Measurements from ENCODE around the gene NUMA1. TPM values are rescaled to one million over a fixed set of nuclear protein-coding genes. Genes with fewer than 3 reads are reported as not detected.

Gene NUMA1
- total RNA-seq, result 141 and 150 TPM in 2 replicates

- Mint-ChIP-seq H3K27me3 (ENCODE audit: insufficient read depth) (no peaks in the 10 kb centered on the region), H3K4me1 (ENCODE audit: low read depth) (peaks cover 48% of the 10 kb centered on the region), H3K4me3 (peak within 1 kb of the TSS; percentile 95), H3K9me3 (no peaks in the 10 kb centered on the region), H3K27ac (peak within 1 kb of the TSS; percentile 93), H3K36me3 (ENCODE audit: low read depth) (peaks cover 23% of the 10 kb centered on the region)
- intact Hi-C loops (cut with micrococcal nuclease), result loop anchor here (1.0 to 5.0 kb wide), 12 partner anchors 8 to 588 kb away; partner anchors contain the start of genes ANAPC15, CLPB, LAMTOR1 and XNDC1N
- DNase-seq (ENCODE audit: low spot score), result peak; percentile 99
Measured at GRCh38 chr11:72080326-72081183, at the start of gene NUMA1, which contains the start of gene LRRC51. Gene NUMA1 (minus strand): TSS chr11:72080542. CDS start chr11:72035943, 44,599 bp downstream. Gene LRRC51 (plus strand): TSS chr11:72080850. CDS start chr11:72089084, 8,234 bp downstream.

GRCh38 chr11:72129381-72129780 is 49.0 kb upstream of the NUMA1 start:
- H3K4me3 Mint-ChIP-seq, result no peak overlapping the region
- peaks cover 15% of the 10 kb centered on the region for H3K9me3 Mint-ChIP-seq
- DNase-seq (ENCODE audit: low spot score), result no peak
- intact Hi-C loops (cut with micrococcal nuclease), result no loop called here
- H3K27me3 Mint-ChIP-seq (ENCODE audit: insufficient read depth), result peaks cover 21% of the 10 kb centered on the region
- peaks cover 3% of the 10 kb centered on the region for H3K36me3 Mint-ChIP-seq (ENCODE audit: low read depth)
- H3K4me1 Mint-ChIP-seq (ENCODE audit: low read depth), result no peaks in the 10 kb centered on the region
- no peak overlapping the region for H3K27ac Mint-ChIP-seq

DNA sequence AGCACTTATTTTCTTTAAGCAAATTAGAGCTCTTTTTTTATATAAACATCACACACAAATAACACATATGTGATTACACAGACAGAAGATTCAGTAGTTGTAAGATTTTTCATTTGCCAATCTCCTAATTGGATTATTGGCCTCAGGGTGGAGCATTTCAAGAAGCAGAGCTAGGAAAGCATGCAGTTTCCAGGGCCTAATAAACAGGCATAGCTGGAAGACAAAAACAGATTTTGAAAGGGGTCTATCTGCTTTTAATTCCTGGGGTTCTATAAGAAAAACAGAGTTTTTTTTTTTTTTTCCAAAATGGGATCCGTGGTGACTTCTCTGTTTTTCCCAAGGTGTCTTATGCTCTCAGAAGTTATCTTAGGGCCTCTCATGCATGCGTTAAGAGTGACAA is 47.6 kb upstream of the NUMA1 start:
- Mint-ChIP-seq H3K36me3 (ENCODE audit: low read depth) (peaks cover 5% of the 10 kb centered on the region), H3K4me3 (no peak overlapping the region), H3K4me1 (ENCODE audit: low read depth) (no peaks in the 10 kb centered on the region), H3K27ac (no peak overlapping the region), H3K27me3 (ENCODE audit: insufficient read depth) (peaks cover 21% of the 10 kb centered on the region), H3K9me3 (peaks cover 15% of the 10 kb centered on the region)
- intact Hi-C loops (cut with micrococcal nuclease), result no loop called here
- DNase-seq (ENCODE audit: low spot score), result no peak

DNA sequence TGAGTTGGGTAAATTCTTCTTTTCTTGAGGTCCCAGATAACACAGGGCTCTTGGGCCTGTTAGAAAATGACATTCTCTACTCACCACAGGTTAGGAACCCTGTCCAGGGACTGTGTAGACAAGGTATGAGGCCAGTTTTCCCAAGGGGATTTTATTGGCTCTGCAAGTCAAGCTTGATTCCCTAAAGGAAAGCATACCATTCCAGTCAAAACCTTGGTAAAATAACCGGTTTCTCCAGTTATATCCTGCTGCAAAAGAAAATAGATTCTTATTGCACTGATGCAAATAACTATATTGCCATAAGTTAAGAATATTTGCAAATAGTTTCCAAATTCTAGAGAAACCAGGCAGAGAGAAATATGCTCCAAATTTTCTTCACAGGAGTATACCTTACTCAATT is 45.6 kb upstream of the NUMA1 start:
- Mint-ChIP-seq H3K9me3 (peaks cover 15% of the 10 kb centered on the region), H3K4me1 (ENCODE audit: low read depth) (no peaks in the 10 kb centered on the region), H3K4me3 (no peak overlapping the region), H3K27me3 (ENCODE audit: insufficient read depth) (peaks cover 19% of the 10 kb centered on the region), H3K36me3 (ENCODE audit: low read depth) (peaks cover 5% of the 10 kb centered on the region), H3K27ac (no peak overlapping the region)
- intact Hi-C loops (cut with micrococcal nuclease), result no loop called here
- DNase-seq (ENCODE audit: low spot score), result no peak

- Mint-ChIP-seq H3K4me3 (no peak overlapping the region), H3K27me3 (ENCODE audit: insufficient read depth) (peaks cover 16% of the 10 kb centered on the region), H3K36me3 (ENCODE audit: low read depth) (peaks cover 3% of the 10 kb centered on the region), H3K4me1 (ENCODE audit: low read depth) (no peaks in the 10 kb centered on the region), H3K9me3 (peaks cover 12% of the 10 kb centered on the region), H3K27ac (no peak overlapping the region)
- no peak for DNase-seq (ENCODE audit: low spot score)
- intact Hi-C loops (cut with micrococcal nuclease), result no loop called here
Measured at GRCh38 chr11:72124046-72124445, 43.7 kb upstream of the NUMA1 start.

GRCh38 chr11:72123117-72123653 is 42.8 kb upstream of the NUMA1 start:
- H3K36me3 Mint-ChIP-seq (ENCODE audit: low read depth), result peaks cover 2% of the 10 kb centered on the region
- H3K27me3 Mint-ChIP-seq (ENCODE audit: insufficient read depth), result peaks cover 10% of the 10 kb centered on the region
- H3K27ac Mint-ChIP-seq, result no peak overlapping the region
- no peak for DNase-seq (ENCODE audit: low spot score)
- H3K4me1 Mint-ChIP-seq (ENCODE audit: low read depth), result no peaks in the 10 kb centered on the region
- H3K4me3 Mint-ChIP-seq, result no peak overlapping the region
- H3K9me3 Mint-ChIP-seq, result peaks cover 5% of the 10 kb centered on the region
- intact Hi-C loops (cut with micrococcal nuclease), result no loop called here

DNA sequence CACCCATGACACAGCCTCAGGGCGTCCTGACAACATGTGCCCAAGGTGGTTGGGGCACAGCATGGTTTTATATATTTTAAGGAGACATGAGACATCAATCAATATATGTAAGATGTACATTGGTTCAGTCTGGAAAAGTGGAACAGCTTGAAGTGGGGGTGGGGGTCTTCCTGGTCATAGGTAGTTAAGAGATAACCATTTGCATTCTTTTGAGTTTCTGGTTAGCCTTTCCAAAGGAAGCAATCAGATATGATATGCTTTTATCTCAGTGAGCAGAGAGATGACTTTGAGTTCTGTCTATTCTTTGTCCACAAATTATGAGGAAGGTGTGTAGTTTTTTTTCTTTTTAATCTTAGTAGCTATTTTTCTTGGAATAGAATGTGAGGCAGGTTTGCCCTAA is 42.3 kb upstream of the NUMA1 start:
- H3K4me1 Mint-ChIP-seq (ENCODE audit: low read depth), result no peaks in the 10 kb centered on the region
- peaks cover 1% of the 10 kb centered on the region for H3K9me3 Mint-ChIP-seq
- peaks cover 10% of the 10 kb centered on the region for H3K27me3 Mint-ChIP-seq (ENCODE audit: insufficient read depth)
- H3K27ac Mint-ChIP-seq, result no peak overlapping the region
- no peak for DNase-seq (ENCODE audit: low spot score)
- H3K4me3 Mint-ChIP-seq, result no peak overlapping the region
- peaks cover 2% of the 10 kb centered on the region for H3K36me3 Mint-ChIP-seq (ENCODE audit: low read depth)
- intact Hi-C loops (cut with micrococcal nuclease), result no loop called here

GRCh38 chr11:72120930-72121329 is 40.6 kb upstream of the NUMA1 start:
- H3K36me3 Mint-ChIP-seq (ENCODE audit: low read depth), result peaks cover 2% of the 10 kb centered on the region
- H3K27ac Mint-ChIP-seq, result no peak overlapping the region
- H3K27me3 Mint-ChIP-seq (ENCODE audit: insufficient read depth), result peaks cover 8% of the 10 kb centered on the region
- H3K9me3 Mint-ChIP-seq, result no peaks in the 10 kb centered on the region
- H3K4me1 Mint-ChIP-seq (ENCODE audit: low read depth), result no peaks in the 10 kb centered on the region
- intact Hi-C loops (cut with micrococcal nuclease), result no loop called here
- DNase-seq (ENCODE audit: low spot score), result no peak
- no peak overlapping the region for H3K4me3 Mint-ChIP-seq

GRCh38 chr11:72119198-72119597 is 38.9 kb upstream of the NUMA1 start:
- Mint-ChIP-seq H3K27me3 (ENCODE audit: insufficient read depth) (peaks cover 2% of the 10 kb centered on the region), H3K27ac (no peak overlapping the region), H3K4me1 (ENCODE audit: low read depth) (no peaks in the 10 kb centered on the region), H3K9me3 (no peaks in the 10 kb centered on the region), H3K4me3 (no peak overlapping the region), H3K36me3 (ENCODE audit: low read depth) (peaks cover under 1% of the 10 kb centered on the region)
- intact Hi-C loops (cut with micrococcal nuclease), result no loop called here
- no peak for DNase-seq (ENCODE audit: low spot score)

- Mint-ChIP-seq H3K4me3 (no peak overlapping the region), H3K27ac (no peak overlapping the region), H3K27me3 (ENCODE audit: insufficient read depth) (peaks cover 2% of the 10 kb centered on the region), H3K9me3 (peaks cover 5% of the 10 kb centered on the region), H3K36me3 (ENCODE audit: low read depth) (no peaks in the 10 kb centered on the region), H3K4me1 (ENCODE audit: low read depth) (peaks cover 20% of the 10 kb centered on the region)
- DNase-seq (ENCODE audit: low spot score), result no peak
- intact Hi-C loops (cut with micrococcal nuclease), result no loop called here
Measured at GRCh38 chr11:72116019-72116755, 35.8 kb upstream of the NUMA1 start.

- Mint-ChIP-seq H3K9me3 (peaks cover 5% of the 10 kb centered on the region), H3K27ac (no peak overlapping the region), H3K4me1 (ENCODE audit: low read depth) (peaks cover 28% of the 10 kb centered on the region), H3K36me3 (ENCODE audit: low read depth) (peaks cover 6% of the 10 kb centered on the region), H3K4me3 (no peak overlapping the region), H3K27me3 (ENCODE audit: insufficient read depth) (peaks cover 2% of the 10 kb centered on the region)
- intact Hi-C loops (cut with micrococcal nuclease), result no loop called here
- DNase-seq (ENCODE audit: low spot score), result no peak
Measured at GRCh38 chr11:72114570-72114969, 34.2 kb upstream of the NUMA1 start.

- H3K4me3 Mint-ChIP-seq, result peak overlapping the region; percentile 90
- no peak for DNase-seq (ENCODE audit: low spot score)
- peaks cover 6% of the 10 kb centered on the region for H3K36me3 Mint-ChIP-seq (ENCODE audit: low read depth)
- no peaks in the 10 kb centered on the region for H3K27me3 Mint-ChIP-seq (ENCODE audit: insufficient read depth)
- peaks cover 28% of the 10 kb centered on the region for H3K4me1 Mint-ChIP-seq (ENCODE audit: low read depth)
- peak overlapping the region; percentile 98 for H3K27ac Mint-ChIP-seq
- intact Hi-C loops (cut with micrococcal nuclease), result loop anchor here (1.0 kb wide), 9 partner anchors 10 to 555 kb away; partner anchors contain the start of genes CLPB, LAMTOR1, LRRC51 and NUMA1
- peaks cover 5% of the 10 kb centered on the region for H3K9me3 Mint-ChIP-seq
Measured at GRCh38 chr11:72112978-72113808, 32.9 kb upstream of the NUMA1 start.

Data from activated T-helper 1 cell treated with anti-CD3 and anti-CD28 coated beads, Interleukin-12 subunit alpha, Interleukin-12 subunit beta, Interleukin-2, Interleukin-4 antibody, amounts not matched to agents 30 ng/mL and 10 ng/mL and 1 ng/mL, durations not matched to agents 14 hours and 24 hours and 36 hours (primary cell).